Colonic mucosa (tissue), 4 donors: ENCODE data around the gene ANXA8. TPM values are rescaled to one million over a fixed set of nuclear protein-coding genes. Genes with fewer than 3 reads are reported as not detected.
A peak's percentile ranks its signal among the peaks of the same experiment; 100 is the strongest.
"Not testable (repeated sequence)": the region's sequence is repeated elsewhere in the genome, so short reads cannot be mapped to it uniquely, and the experiment has no call there.

Experiments used
- DNase-seq: peaks from one replicate; pipeline ENCODE4 v3.0.0-alpha.2; 2020
- H3K27ac ChIP-seq: fragments of 200-600 bp; one replicate; pipeline ENCODE4 v1.8.0; 2021
- H3K27me3 ChIP-seq: fragments of 200-600 bp; one replicate; pipeline ENCODE4 v1.8.0; 2021
- H3K36me3 ChIP-seq: fragments of 200-600 bp; one replicate; pipeline ENCODE4 v1.8.0; 2021
- H3K4me1 ChIP-seq: fragments of 200-600 bp; one replicate; pipeline ENCODE4 v1.8.0; 2021; ENCODE audit warnings: mild to moderate bottlenecking
- H3K4me3 ChIP-seq: fragments of 200-600 bp; one replicate; pipeline ENCODE4 v1.8.0; 2021
- H3K9ac ChIP-seq, 2 donors: one replicate each; pipeline ENCODE4 v1.7.0; 2013; ENCODE audit warnings: control low read depth in 2 of 2, low read depth in 2 of 2, low read length in 2 of 2
- H3K9me3 ChIP-seq: fragments of 200-600 bp; one replicate; pipeline ENCODE4 v1.8.0; 2021
- intact Hi-C: fragments of 100-400 bp; cut with DNase I; formaldehyde crosslinking; loops from one replicate; pipeline ENCODE4 v1.14.1; 2022
- total RNA-seq, 2 donors: library from RNA; stranded (reverse); fragmentation: NEBNext Ultra II Directional in 1 of 2; extraction: Animal tissue kit (Norgen Biotek cat#: 25700) in 1 of 2; gene quantifications; one replicate each; pipeline ENCODE4 v1.2.1, GENCODE V29; 2021
- donor health status: healthy.
- donor health status: DM: no; HTN: no; CAD: no.
- donor health status: DM: no; HTN: no; CAD: no.

The ANXA8 gene
- total RNA-seq, 2 donors from 2014 or later, result not detected

- H3K4me3 ChIP-seq, H3K4me1 ChIP-seq, H3K9ac ChIP-seq, H3K27me3 ChIP-seq, H3K36me3 ChIP-seq, H3K27ac ChIP-seq, intact Hi-C loops, H3K9me3 ChIP-seq: not testable (repeated sequence)
- DNase-seq, result peak; percentile 11
Measured at GRCh38 chr10:47475101-47475500, 8.8 kb downstream of the ANXA8 start.

DNA sequence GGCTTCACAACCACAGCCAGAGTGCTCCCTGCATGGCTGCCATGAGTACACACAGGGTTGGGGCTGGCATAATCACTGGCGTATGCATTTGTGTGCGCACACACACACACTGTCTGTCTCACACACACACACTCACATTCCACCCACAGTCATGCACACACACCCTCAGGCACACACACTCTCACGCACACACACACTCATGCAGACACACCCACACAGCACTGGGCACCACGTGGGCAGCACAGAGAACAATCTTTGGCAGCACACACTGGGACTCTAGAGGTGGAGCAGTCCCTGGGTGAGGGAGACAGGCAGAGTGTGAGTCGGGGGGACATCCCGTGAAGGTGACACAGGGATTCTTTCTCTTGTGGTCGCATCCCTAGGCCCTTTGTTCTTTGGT, 10.4 kb downstream of the ANXA8 start:
- H3K27ac ChIP-seq, H3K27me3 ChIP-seq, intact Hi-C loops, DNase-seq, H3K4me1 ChIP-seq, H3K4me3 ChIP-seq, H3K9ac ChIP-seq, H3K36me3 ChIP-seq, H3K9me3 ChIP-seq: not testable (repeated sequence)

DNA sequence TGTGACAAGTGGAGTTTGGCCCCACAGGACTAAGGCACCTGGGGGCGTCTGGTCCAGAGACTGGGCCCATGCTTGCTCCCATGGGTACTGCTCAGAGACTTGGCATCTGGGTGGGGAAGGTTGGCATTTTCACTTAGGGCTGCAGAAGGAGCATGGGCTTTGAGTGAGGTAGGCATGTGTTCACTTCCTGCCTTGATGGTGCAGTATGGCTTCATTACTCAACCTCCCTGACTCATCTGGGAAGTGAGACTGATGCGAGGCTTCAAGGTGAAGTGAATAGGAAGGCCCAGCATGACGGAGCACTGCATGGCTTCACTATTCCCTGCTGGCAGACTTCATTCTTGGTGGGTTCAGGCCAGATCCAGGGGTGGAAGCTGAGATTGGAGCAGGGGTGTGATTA, 11.3 kb downstream of the ANXA8 start:
- H3K9me3 ChIP-seq, H3K4me1 ChIP-seq, H3K27ac ChIP-seq, H3K36me3 ChIP-seq, DNase-seq, H3K9ac ChIP-seq, H3K4me3 ChIP-seq, intact Hi-C loops, H3K27me3 ChIP-seq: not testable (repeated sequence)

- H3K4me3 ChIP-seq, H3K4me1 ChIP-seq, H3K9ac ChIP-seq, H3K27me3 ChIP-seq, H3K27ac ChIP-seq, H3K36me3 ChIP-seq, DNase-seq, intact Hi-C loops, H3K9me3 ChIP-seq: not testable (repeated sequence)
Measured at GRCh38 chr10:47472072-47472471, 11.8 kb downstream of the ANXA8 start.

- DNase-seq, H3K9me3 ChIP-seq, H3K36me3 ChIP-seq, H3K4me1 ChIP-seq, H3K4me3 ChIP-seq, H3K27me3 ChIP-seq, H3K27ac ChIP-seq, intact Hi-C loops, H3K9ac ChIP-seq: not testable (repeated sequence)
Measured at GRCh38 chr10:47468731-47469528, 15.0 kb downstream of the ANXA8 start.

- H3K4me1 ChIP-seq, H3K9me3 ChIP-seq, DNase-seq, H3K27ac ChIP-seq, H3K4me3 ChIP-seq, H3K9ac ChIP-seq, intact Hi-C loops, H3K36me3 ChIP-seq, H3K27me3 ChIP-seq: not testable (repeated sequence)
Measured at GRCh38 chr10:47467957-47468356, 16.0 kb downstream of the ANXA8 start.

- H3K9me3 ChIP-seq, DNase-seq, H3K36me3 ChIP-seq, H3K27me3 ChIP-seq, H3K27ac ChIP-seq, H3K4me1 ChIP-seq, intact Hi-C loops, H3K9ac ChIP-seq, H3K4me3 ChIP-seq: not testable (repeated sequence)
Measured at GRCh38 chr10:47467458-47467857, 16.5 kb downstream of the ANXA8 start.

DNA sequence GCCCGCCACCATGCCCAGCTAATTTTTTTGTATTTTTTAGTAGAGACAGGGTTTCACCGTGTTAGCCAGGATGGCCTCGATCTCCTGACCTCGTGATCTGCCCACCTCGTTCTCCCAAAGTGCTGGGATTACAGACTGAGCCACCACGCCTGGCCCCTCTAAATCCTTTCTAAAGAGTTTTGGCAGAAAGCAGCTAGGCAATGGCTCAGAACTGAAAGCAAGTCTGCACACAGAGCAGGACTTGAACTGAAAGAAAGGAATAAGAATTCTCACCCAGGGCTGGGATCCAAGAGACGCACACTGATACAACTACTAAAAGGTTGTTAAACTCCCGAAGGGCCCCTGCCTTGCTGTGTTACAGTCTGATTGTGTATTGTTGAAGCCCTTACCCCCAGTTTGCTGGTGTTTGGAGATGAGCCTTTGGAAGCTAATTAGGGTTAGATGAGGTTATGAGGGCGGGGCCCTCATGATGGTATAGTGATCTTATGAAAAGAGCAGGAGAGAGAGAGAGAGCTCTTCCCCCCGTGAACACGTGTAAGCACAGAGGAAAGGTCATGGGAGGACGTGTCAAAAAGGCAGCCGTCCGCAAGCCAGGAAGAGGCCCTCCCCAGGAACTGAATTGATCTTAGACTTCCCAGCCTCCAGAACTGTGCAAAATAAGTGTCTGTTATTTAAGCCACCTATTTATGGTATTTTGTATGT, 18.5 kb downstream of the ANXA8 start:
- H3K9me3 ChIP-seq, H3K27me3 ChIP-seq, H3K36me3 ChIP-seq, H3K9ac ChIP-seq, H3K4me1 ChIP-seq, intact Hi-C loops, H3K27ac ChIP-seq, H3K4me3 ChIP-seq, DNase-seq: not testable (repeated sequence)

DNA sequence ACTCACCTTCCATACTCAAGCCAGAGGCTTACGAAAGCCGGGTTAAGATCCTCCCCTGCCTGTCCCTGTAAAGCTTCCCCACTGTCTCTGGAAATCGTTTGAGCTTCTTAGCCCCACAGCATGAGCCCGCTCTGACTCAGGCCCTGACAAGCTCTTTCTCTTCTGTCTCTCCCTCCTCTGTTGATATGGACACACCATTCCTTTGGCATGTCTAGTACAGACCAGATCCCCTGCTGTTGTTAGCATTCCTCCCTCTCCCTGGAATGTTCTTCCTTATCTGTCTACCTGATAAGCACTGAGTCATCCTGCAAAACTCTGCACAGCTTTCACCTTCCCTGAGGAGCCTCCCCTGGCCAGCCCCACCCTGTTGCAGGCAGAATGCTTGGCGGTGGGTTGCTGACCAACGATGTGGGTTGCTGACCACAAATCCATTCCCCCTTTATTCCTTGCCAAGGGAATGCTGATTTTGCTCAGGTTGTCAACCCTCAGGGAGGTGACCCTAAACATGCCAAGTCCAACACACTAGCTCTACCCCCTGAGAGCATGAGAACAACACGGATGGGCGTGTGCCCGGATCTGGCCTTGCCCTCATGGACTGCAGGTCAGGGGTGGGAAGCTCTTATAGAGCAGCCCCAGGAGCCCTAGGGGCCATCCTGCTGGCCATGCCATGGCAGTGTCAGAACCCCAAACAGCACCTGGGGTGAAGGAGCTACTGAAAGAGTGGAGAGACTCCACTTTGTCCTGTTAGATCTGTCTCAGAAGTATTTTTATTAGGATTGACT, 21.1 kb downstream of the ANXA8 start:
- intact Hi-C loops, H3K4me3 ChIP-seq, H3K9ac ChIP-seq, H3K27ac ChIP-seq, H3K27me3 ChIP-seq, H3K36me3 ChIP-seq, H3K9me3 ChIP-seq, H3K4me1 ChIP-seq, DNase-seq: not testable (repeated sequence)

- H3K36me3 ChIP-seq, DNase-seq, H3K4me1 ChIP-seq, H3K9ac ChIP-seq, H3K27me3 ChIP-seq, H3K4me3 ChIP-seq, H3K27ac ChIP-seq, intact Hi-C loops, H3K9me3 ChIP-seq: not testable (repeated sequence)
Measured at GRCh38 chr10:47461261-47461687, 22.6 kb downstream of the ANXA8 start.
